H1 (cell line): Measurements from ENCODE around the gene ZNF318. TPM values are rescaled to one million over a fixed set of nuclear protein-coding genes. Genes with fewer than 3 reads are reported as not detected.

Experiments
- BCL11A ChIP-seq, 2 experiments: IDR thresholded peaks; one replicate each; pipeline ENCODE4 v1.6.1; 2011; ENCODE audit warnings: low read depth in 2 of 2, low read length in 2 of 2, mild to moderate bottlenecking in 2 of 2
- SP2 ChIP-seq: IDR thresholded peaks from 2 replicates; pipeline ENCODE4 v1.6.1; 2012; ENCODE audit warnings: mild to moderate bottlenecking, low read length, inconsistent platforms
- polyA plus RNA-seq, 7 experiments: library from polyadenylated mRNA; depleted of rRNA in 3 of 7; stranded (reverse) in 5 of 7; unstranded in 2 of 7; fragments of >200 nt in 5 of 7; fragments of 200-250 nt in 2 of 7; gene quantifications; 1 replicate in 5 of 7; 2 replicates in 1 of 7; 4 replicates in 1 of 7; pipeline versions ENCODE4 v1.2.1 to v1.2.3, GENCODE V29; 2011 to 2013; ENCODE audit warnings: missing spikeins in 2 of 7, mixed read lengths in 2 of 7
- total RNA-seq: library from RNA; stranded (reverse); fragmentation: NEBNext Ultra II Directional; extraction: Animal tissue kit (Norgen Biotek cat#: 25700); gene quantifications from 2 replicates; pipeline ENCODE4 v1.2.1, GENCODE V29; 2021
- TF ChIP-seq, protein P1 (sequence below): fragments of 300-600 bp; sonication (generic); IDR thresholded peaks from 2 replicates; pipeline ENCODE4 v1.7.1; 2012; ENCODE audit warnings: low read length, moderate library complexity, mild to moderate bottlenecking, inconsistent platforms; ENCODE audit not compliant: insufficient replicate concordance

Gene ZNF318
- total and polyA plus RNA-seq, 2 of the 8 experiments (the other 6 are each of a cell fraction or from before 2014, with no cell fraction given): 10.2 to 22.1 TPM

DNA sequence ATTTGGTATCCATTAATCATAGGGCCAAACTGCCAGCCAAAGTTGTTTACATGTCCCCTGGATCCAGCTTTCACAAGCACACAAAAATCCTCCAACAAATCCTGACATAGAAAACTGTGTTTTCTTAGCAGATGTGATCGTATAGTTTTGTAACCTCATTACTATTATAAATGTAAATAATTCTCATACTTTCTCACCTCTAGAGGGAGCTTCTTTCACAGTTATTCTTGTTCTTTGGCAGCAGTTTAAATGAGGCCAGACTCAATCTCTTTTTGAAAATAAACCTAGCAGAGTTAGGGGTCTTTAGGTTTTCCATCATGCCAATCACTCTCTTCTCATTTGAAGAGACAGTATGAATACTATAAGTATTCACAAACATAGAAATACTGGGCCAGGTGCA is 17.0 kb upstream of the ZNF318 start (continued):
- TF ChIP-seq BCL11A (IDR thresholded peaks at IDR 0.05; ENCODE audit: low read depth in 2 of 2, low read length in 2 of 2) (no peak), SP2 (no peak)
- TF ChIP-seq, protein P1, sequence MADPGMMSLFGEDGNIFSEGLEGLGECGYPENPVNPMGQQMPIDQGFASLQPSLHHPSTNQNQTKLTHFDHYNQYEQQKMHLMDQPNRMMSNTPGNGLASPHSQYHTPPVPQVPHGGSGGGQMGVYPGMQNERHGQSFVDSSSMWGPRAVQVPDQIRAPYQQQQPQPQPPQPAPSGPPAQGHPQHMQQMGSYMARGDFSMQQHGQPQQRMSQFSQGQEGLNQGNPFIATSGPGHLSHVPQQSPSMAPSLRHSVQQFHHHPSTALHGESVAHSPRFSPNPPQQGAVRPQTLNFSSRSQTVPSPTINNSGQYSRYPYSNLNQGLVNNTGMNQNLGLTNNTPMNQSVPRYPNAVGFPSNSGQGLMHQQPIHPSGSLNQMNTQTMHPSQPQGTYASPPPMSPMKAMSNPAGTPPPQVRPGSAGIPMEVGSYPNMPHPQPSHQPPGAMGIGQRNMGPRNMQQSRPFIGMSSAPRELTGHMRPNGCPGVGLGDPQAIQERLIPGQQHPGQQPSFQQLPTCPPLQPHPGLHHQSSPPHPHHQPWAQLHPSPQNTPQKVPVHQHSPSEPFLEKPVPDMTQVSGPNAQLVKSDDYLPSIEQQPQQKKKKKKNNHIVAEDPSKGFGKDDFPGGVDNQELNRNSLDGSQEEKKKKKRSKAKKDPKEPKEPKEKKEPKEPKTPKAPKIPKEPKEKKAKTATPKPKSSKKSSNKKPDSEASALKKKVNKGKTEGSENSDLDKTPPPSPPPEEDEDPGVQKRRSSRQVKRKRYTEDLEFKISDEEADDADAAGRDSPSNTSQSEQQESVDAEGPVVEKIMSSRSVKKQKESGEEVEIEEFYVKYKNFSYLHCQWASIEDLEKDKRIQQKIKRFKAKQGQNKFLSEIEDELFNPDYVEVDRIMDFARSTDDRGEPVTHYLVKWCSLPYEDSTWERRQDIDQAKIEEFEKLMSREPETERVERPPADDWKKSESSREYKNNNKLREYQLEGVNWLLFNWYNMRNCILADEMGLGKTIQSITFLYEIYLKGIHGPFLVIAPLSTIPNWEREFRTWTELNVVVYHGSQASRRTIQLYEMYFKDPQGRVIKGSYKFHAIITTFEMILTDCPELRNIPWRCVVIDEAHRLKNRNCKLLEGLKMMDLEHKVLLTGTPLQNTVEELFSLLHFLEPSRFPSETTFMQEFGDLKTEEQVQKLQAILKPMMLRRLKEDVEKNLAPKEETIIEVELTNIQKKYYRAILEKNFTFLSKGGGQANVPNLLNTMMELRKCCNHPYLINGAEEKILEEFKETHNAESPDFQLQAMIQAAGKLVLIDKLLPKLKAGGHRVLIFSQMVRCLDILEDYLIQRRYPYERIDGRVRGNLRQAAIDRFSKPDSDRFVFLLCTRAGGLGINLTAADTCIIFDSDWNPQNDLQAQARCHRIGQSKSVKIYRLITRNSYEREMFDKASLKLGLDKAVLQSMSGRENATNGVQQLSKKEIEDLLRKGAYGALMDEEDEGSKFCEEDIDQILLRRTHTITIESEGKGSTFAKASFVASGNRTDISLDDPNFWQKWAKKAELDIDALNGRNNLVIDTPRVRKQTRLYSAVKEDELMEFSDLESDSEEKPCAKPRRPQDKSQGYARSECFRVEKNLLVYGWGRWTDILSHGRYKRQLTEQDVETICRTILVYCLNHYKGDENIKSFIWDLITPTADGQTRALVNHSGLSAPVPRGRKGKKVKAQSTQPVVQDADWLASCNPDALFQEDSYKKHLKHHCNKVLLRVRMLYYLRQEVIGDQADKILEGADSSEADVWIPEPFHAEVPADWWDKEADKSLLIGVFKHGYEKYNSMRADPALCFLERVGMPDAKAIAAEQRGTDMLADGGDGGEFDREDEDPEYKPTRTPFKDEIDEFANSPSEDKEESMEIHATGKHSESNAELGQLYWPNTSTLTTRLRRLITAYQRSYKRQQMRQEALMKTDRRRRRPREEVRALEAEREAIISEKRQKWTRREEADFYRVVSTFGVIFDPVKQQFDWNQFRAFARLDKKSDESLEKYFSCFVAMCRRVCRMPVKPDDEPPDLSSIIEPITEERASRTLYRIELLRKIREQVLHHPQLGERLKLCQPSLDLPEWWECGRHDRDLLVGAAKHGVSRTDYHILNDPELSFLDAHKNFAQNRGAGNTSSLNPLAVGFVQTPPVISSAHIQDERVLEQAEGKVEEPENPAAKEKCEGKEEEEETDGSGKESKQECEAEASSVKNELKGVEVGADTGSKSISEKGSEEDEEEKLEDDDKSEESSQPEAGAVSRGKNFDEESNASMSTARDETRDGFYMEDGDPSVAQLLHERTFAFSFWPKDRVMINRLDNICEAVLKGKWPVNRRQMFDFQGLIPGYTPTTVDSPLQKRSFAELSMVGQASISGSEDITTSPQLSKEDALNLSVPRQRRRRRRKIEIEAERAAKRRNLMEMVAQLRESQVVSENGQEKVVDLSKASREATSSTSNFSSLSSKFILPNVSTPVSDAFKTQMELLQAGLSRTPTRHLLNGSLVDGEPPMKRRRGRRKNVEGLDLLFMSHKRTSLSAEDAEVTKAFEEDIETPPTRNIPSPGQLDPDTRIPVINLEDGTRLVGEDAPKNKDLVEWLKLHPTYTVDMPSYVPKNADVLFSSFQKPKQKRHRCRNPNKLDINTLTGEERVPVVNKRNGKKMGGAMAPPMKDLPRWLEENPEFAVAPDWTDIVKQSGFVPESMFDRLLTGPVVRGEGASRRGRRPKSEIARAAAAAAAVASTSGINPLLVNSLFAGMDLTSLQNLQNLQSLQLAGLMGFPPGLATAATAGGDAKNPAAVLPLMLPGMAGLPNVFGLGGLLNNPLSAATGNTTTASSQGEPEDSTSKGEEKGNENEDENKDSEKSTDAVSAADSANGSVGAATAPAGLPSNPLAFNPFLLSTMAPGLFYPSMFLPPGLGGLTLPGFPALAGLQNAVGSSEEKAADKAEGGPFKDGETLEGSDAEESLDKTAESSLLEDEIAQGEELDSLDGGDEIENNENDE: no peak
